C4-2B (cell line): ENCODE measurements around the gene RGS9BP.

ENCODE experiments used
- H3K27ac ChIP-seq: fragments of 450-650 bp; 2 replicates; pipeline ENCODE4 v1.5.1; 2017
- CTCF ChIP-seq: fragments of 450-650 bp; conservative IDR thresholded peaks from 2 replicates; pipeline ENCODE4 v1.5.1; 2017; ENCODE audit warnings: mild to moderate bottlenecking
- ZFX ChIP-seq: fragments of 450-650 bp; IDR thresholded peaks from 2 replicates; pipeline ENCODE4 v1.6.1; 2017

Gene RGS9BP

GRCh38 chr19:32675720-32676185, at the start of gene RGS9BP:
RGS9BP (plus strand) TSS chr19:32675848; CDS start chr19:32676264, 416 bp downstream.
- H3K27ac ChIP-seq: peak within 1 kb of the TSS; percentile 84
- TF ChIP-seq ZFX: no peak
- TF ChIP-seq CTCF: no peak

- H3K27ac ChIP-seq: no peak overlapping the region
- TF ChIP-seq CTCF (no peak), ZFX (no peak)
Measured at GRCh38 chr19:32626969-32627368, 48.7 kb upstream of the RGS9BP start.

GRCh38 chr19:32627714-32628270, 47.9 kb upstream of the RGS9BP start:
- no peak for TF ChIP-seq CTCF
- TF ChIP-seq ZFX: no peak
- H3K27ac ChIP-seq: no peak overlapping the region

- H3K27ac ChIP-seq: no peak overlapping the region
- no peak for TF ChIP-seq CTCF
- TF ChIP-seq ZFX: no peak
Measured at GRCh38 chr19:32630338-32630737, 45.3 kb upstream of the RGS9BP start.

GRCh38 chr19:32631381-32631780, 44.3 kb upstream of the RGS9BP start:
- TF ChIP-seq ZFX (no peak), CTCF (no peak)
- H3K27ac ChIP-seq: no peak overlapping the region

- H3K27ac ChIP-seq: no peak overlapping the region
- TF ChIP-seq CTCF: no peak
- no peak for TF ChIP-seq ZFX
Measured at GRCh38 chr19:32637480-32637879, 38.2 kb upstream of the RGS9BP start.

GRCh38 chr19:32638625-32639024, 37.0 kb upstream of the RGS9BP start:
- TF ChIP-seq ZFX: no peak
- no peak for TF ChIP-seq CTCF
- no peak overlapping the region for H3K27ac ChIP-seq
